Renal cortex interstitium (tissue), 11 donors: ENCODE results near the gene MMS19. TPM values are rescaled to one million over a fixed set of nuclear protein-coding genes. Genes with fewer than 3 reads are reported as not detected.
"Not testable (repeated sequence)": the region's sequence is repeated elsewhere in the genome, so short reads cannot be mapped to it uniquely, and the experiment has no call there.

Source experiments
- DNase-seq, 11 donors: peaks; one replicate each; pipeline ENCODE4 v3.0.0-alpha.2; 2013; ENCODE audit warnings: low read depth in 9 of 11, low spot score in 4 of 11; ENCODE audit errors: extremely low read depth in 1 of 11
- polyA plus RNA-seq, 3 donors: library from polyadenylated mRNA; unstranded; fragments of 120-200 nt; gene quantifications; one replicate each; pipeline ENCODE4 v1.2.1, GENCODE V29; 2013; ENCODE audit not compliant: insufficient read length in 3 of 3

Gene MMS19
- polyA plus RNA-seq, 3 donors: 93.5 to 107 (median 95.0) TPM

- no peak for DNase-seq
These were observed 15.8 kb downstream of the MMS19 start for GRCh38 chr10:97482381-97482780.

- no peak for DNase-seq
These were observed 17.2 kb downstream of the MMS19 start for GRCh38 chr10:97481071-97481470.

- DNase-seq: no peak
These were observed 18.3 kb downstream of the MMS19 start for GRCh38 chr10:97479939-97480338.

GRCh38 chr10:97479410-97479809, 18.8 kb downstream of the MMS19 start:
- not testable (repeated sequence) for DNase-seq

GRCh38 chr10:97475936-97476594, 22.2 kb downstream of the MMS19 start:
- DNase-seq: no peak

GRCh38 chr10:97474918-97475317, 23.3 kb downstream of the MMS19 start:
- DNase-seq: no peak

GRCh38 chr10:97468781-97469180, 29.4 kb downstream of the MMS19 start:
- DNase-seq: not testable (repeated sequence)

- DNase-seq: no peak
These were observed 30.1 kb downstream of the MMS19 start for GRCh38 chr10:97468162-97468561.

GRCh38 chr10:97466755-97467154, 31.5 kb downstream of the MMS19 start:
- no peak for DNase-seq

GRCh38 chr10:97465982-97466381, 32.2 kb downstream of the MMS19 start:
- DNase-seq: no peak

GRCh38 chr10:97464226-97464625, 34.0 kb downstream of the MMS19 start:
- no peak for DNase-seq

GRCh38 chr10:97463363-97464132, 34.7 kb downstream of the MMS19 start:
- peak in 10 of 11 donors; percentile 21 to 46 (median 39) for DNase-seq

- no peak for DNase-seq
These were observed 35.9 kb downstream of the MMS19 start for GRCh38 chr10:97462309-97462708.

GRCh38 chr10:97459933-97460332, 38.3 kb downstream of the MMS19 start:
- no peak for DNase-seq

- DNase-seq: no peak
These were observed 39.1 kb downstream of the MMS19 start for GRCh38 chr10:97459111-97459510.

GRCh38 chr10:97456686-97457065, 41.5 kb downstream of the MMS19 start:
- no peak for DNase-seq

- no peak for DNase-seq
These were observed 42.1 kb downstream of the MMS19 start for GRCh38 chr10:97456034-97456685.

- no peak for DNase-seq
These were observed 43.7 kb downstream of the MMS19 start for GRCh38 chr10:97454330-97455036.

- no peak for DNase-seq
These were observed 45.9 kb downstream of the MMS19 start for GRCh38 chr10:97452352-97452751.

GRCh38 chr10:97451605-97452004, 46.6 kb downstream of the MMS19 start:
- DNase-seq: no peak
